ENCODE data around the gene HSPA4.
"Not testable (repeated sequence)": the region's sequence is repeated elsewhere in the genome, so short reads cannot be mapped to it uniquely, and the experiment has no call there.

Gene HSPA4

GRCh38 chr5:133129289-133129688 lies 77.5 kb downstream of the HSPA4 start:
- DNase-seq: no peak

GRCh38 chr5:133129950-133130349 lies 78.1 kb downstream of the HSPA4 start:
- DNase-seq: no peak

GRCh38 chr5:133130387-133131118 lies 78.7 kb downstream of the HSPA4 start:
- DNase-seq: no peak

GRCh38 chr5:133132717-133133116 lies 80.9 kb downstream of the HSPA4 start:
- DNase-seq: no peak

GRCh38 chr5:133133241-133133640 lies 81.4 kb downstream of the HSPA4 start:
- not testable (repeated sequence) for DNase-seq

GRCh38 chr5:133136890-133137289 lies 85.1 kb downstream of the HSPA4 start:
- DNase-seq: not testable (repeated sequence)

GRCh38 chr5:133140311-133140710 lies 88.5 kb downstream of the HSPA4 start:
- DNase-seq: no peak

GRCh38 chr5:133141746-133142145 lies 89.9 kb downstream of the HSPA4 start:
- DNase-seq: no peak

- no peak for DNase-seq
Measured at GRCh38 chr5:133142782-133143181, 91.0 kb downstream of the HSPA4 start.

- no peak for DNase-seq
Measured at GRCh38 chr5:133144245-133144981, 92.6 kb downstream of the HSPA4 start.

- DNase-seq: no peak
Measured at GRCh38 chr5:133145436-133146170, 93.8 kb downstream of the HSPA4 start.

- no peak for DNase-seq
Measured at GRCh38 chr5:133147411-133147810, 95.6 kb downstream of the HSPA4 start.

- DNase-seq: no peak
Measured at GRCh38 chr5:133147815-133148567, 96.2 kb downstream of the HSPA4 start.

GRCh38 chr5:133149345-133149744 lies 97.5 kb downstream of the HSPA4 start:
- DNase-seq: no peak

GRCh38 chr5:133150909-133151544 lies 99.2 kb downstream of the HSPA4 start:
- no peak for DNase-seq

GRCh38 chr5:133154274-133155075 lies 102.7 kb downstream of the HSPA4 start:
- no peak for DNase-seq

- no peak for DNase-seq
Measured at GRCh38 chr5:133155326-133155969, 103.6 kb downstream of the HSPA4 start.

Measured in activated CD8-positive, alpha-beta memory T cell treated with anti-CD3 and anti-CD28 coated beads, Interleukin-2, amount 50 U/mL, for 4 hours (primary cell).